ENCODE measurements around the gene SP8.

Gene SP8

DNA sequence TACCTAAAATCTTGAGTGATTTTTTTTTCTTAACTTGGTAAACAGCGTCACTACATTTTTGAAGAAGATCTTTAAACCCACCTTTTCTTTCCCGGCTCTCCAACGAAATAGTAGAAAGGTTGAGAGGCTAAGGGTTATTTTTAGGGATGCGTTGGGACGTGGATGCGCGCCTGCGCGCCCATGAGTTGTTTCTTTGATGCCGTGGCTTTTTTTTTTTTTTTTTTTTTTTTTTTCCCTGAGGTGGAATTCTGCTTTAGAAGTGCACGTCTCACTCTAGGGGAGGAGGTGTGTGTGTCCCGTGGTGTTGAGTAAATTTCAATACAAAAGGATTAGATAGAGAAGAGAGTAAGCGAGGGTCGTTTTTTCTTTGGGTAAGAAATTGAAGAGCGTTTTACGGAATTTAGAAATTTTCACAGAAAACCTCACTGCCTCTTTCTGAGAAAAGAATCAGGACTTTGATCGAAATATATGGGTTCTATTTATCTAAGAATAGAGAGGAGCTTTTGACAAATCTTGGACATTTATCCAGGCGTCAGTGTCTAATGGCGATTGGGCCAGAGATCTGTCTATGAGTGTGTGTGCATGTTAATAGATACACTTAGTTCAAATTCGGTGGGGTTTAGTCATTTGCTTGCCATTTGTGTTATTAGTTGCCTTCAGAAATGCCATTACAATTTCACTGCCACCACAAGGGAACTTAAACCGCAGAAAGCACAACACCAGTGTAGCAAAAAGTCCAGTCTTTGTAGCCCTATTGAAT lies 1.2 kb upstream of the SP8 start:
- H3K27me3 Mint-ChIP-seq = peaks cover 78% of the 10 kb centered on the region
- H3K27ac Mint-ChIP-seq = no peak overlapping the region
- DNase-seq = no peak
- no peak for ATAC-seq
- no peak overlapping the region for H3K4me3 Mint-ChIP-seq
- H3K4me1 Mint-ChIP-seq = peaks cover 20% of the 10 kb centered on the region
- peaks cover 17% of the 10 kb centered on the region for H3K9me3 Mint-ChIP-seq
- peaks cover 11% of the 10 kb centered on the region for H3K36me3 Mint-ChIP-seq (ENCODE audit: low read depth)

DNA sequence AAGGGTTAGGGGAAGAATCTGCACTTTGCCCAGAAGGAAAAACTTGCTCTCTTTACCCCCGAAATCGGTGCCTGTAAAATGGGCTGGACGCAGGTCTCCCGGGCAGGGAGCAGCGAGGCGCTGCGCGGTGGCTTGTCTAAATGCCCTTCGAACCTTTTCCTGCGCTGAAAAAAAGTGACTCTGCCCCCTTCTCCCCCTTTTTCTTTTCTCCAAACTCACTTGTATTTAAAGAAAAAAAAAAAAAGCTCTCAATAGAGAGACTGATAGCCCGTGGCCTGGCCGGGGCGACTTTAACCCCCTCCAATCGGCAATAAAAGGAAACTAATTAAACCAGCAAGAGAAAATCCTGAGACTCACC lies 286 bp downstream of the SP8 start:
- Mint-ChIP-seq H3K4me1 (peaks cover 20% of the 10 kb centered on the region), H3K27ac (peak overlapping the region; percentile 35), H3K36me3 (ENCODE audit: low read depth) (peaks cover 11% of the 10 kb centered on the region), H3K9me3 (peaks cover 7% of the 10 kb centered on the region), H3K27me3 (peaks cover 80% of the 10 kb centered on the region), H3K4me3 (peak overlapping the region; percentile 69)
- ATAC-seq (no peak), DNase-seq (no peak)

DNA sequence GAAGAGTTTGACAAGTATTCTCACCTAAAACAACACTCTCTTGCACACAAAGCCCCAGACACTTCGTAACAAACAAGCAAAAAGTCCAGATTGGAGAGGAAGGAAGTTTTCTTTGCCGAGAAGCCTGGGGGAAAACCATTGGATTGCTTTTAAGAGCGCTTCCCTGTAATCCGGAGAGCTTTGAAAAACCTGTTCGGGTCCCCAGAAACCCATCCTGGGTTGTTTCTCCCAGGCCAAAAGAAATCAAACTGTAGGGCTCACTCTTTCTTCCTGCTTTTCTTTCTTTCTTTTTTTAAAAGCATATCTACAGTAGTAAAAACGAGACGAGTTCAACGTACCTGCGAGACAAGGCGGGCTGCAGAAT lies 655 bp downstream of the SP8 start:
- Mint-ChIP-seq H3K27me3 (peaks cover 79% of the 10 kb centered on the region), H3K4me3 (peak overlapping the region; percentile 69), H3K4me1 (peaks cover 20% of the 10 kb centered on the region), H3K9me3 (peaks cover 4% of the 10 kb centered on the region), H3K27ac (peak overlapping the region; percentile 35), H3K36me3 (ENCODE audit: low read depth) (peaks cover 11% of the 10 kb centered on the region)
- no peak for DNase-seq
- no peak for ATAC-seq

DNA sequence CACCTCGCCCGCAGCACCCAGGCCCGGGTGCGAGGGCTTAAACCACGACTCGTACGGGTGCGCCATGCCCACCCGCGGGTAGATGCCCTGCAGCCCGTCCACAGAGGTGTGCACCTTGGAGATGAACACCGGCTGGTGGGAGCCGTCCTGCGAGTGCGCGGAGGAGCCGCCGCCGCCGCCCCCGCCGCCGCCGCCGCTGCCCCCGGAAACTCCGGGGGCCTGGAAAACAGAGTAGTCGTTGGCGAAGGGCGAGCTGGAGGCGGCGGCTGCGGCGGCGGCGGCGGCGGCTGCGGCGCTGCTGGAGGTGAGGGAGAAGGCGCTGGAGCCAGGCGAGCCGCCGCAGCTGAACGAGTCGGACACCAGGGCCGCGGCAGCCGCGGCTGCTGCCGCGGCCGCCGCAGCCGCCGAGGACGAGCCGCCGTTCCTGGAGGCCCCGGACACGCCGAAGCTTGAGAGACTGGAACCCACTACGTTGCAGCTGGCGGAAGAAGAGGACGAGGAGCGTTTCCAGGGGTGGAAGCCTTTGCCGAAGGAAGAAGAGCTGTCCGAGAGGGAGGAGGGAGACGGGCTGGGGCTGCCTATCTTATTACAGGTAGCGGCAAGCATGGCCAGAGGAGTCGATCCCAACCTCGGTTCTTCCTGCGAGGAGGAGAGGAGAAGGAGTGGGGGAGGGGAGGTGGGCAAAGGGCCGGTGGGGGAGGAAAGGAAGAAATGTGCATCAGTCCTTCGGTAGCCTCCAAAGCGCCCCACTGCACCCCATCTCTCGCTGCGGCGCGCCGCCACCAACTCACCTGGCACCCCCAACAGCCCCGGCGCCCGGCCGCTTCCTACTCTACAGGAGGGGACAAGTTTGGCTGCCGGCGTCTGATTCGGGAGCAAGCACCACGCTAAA lies 1.3 kb downstream of the SP8 start:
- no peak for ATAC-seq
- Mint-ChIP-seq H3K4me3 (peak overlapping the region; percentile 69), H3K4me1 (peaks cover 20% of the 10 kb centered on the region), H3K36me3 (ENCODE audit: low read depth) (peaks cover 11% of the 10 kb centered on the region), H3K9me3 (peaks cover 4% of the 10 kb centered on the region), H3K27me3 (peaks cover 79% of the 10 kb centered on the region), H3K27ac (peak overlapping the region; percentile 35)
- peak; percentile 10 for DNase-seq

DNA sequence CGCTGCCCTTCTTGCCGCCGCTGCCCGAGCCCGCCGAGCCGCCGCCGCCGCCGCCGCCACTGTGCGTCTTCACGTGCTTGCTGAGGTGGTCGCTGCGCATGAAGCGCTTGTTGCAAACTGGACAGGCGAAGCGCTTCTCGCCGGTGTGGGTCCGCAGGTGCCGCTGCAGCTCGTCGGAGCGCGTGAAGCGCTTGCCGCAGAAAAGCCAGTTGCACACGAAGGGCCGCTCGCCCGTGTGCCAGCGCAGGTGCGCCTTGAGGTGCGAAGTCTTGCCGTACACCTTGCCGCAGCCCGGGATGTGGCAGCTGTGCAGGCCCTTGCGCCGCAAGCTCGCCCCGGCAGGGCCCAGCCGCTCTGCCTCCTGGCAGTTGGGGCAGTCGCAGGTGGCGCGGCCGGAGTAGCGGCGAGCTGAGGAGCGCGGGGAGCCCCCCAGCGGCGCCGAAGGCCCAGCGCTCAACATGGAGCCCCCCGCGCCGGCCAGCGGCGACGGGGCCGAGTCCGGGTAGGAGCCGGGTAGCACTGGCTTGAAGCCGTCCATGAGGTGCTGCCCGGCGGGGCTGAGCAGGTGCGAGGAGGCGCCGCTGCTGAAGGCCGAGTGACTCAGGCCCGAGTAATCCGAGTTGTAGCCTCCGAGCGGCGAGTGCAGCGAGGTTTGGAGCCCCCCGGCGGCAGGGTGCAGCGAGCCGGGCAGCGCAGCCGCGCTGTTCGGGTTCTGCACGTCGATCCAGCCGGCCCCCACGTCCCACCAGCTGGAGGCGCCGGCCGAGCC lies 2.1 kb downstream of the SP8 start:
- Mint-ChIP-seq H3K27ac (no peak overlapping the region), H3K4me3 (no peak overlapping the region), H3K36me3 (ENCODE audit: low read depth) (peaks cover 11% of the 10 kb centered on the region), H3K27me3 (peaks cover 79% of the 10 kb centered on the region), H3K9me3 (no peaks in the 10 kb centered on the region), H3K4me1 (peaks cover 20% of the 10 kb centered on the region)
- ATAC-seq (peak; percentile 50), DNase-seq (peak; percentile 15)

DNA sequence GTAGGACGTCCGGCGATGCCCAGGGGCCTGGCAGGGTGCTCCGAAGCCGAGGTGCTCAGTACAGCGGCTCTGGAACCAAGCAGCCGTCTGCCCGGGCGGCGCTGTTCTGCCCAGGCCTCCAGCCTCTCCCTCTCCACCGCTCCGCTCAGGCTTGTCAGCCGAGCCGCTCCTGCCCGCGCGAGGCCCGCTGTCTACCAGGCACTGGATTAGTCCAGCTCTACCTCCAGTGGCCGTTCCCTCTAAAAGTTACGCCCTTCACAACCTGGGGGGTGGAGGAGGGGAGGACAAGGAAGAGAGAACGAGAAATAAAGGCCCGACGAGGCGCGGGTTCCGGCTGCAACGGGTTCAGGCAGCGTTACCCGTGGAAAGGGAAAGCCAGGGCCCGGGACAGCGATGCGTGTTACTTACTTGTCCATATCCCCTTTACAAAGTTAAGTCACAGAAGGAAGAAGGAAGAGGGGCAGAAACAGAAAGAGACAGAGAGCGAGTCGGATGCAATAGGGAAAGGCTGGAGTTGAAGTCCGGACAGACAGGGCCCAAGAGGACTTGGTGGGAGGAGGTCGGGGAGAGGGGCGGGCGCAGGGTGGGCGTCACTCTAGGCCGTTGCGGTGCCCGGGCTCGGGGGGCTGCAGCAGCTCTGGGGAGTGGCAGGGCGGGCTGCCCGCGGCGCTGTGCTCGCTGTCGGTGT lies 2.8 kb downstream of the SP8 start:
- Mint-ChIP-seq H3K4me1 (peaks cover 20% of the 10 kb centered on the region), H3K27ac (peak overlapping the region; percentile 82), H3K9me3 (no peaks in the 10 kb centered on the region), H3K36me3 (ENCODE audit: low read depth) (peaks cover 13% of the 10 kb centered on the region), H3K27me3 (peaks cover 82% of the 10 kb centered on the region), H3K4me3 (peak overlapping the region; percentile 50)
- DNase-seq = no peak
- peak; percentile 17 for ATAC-seq

DNA sequence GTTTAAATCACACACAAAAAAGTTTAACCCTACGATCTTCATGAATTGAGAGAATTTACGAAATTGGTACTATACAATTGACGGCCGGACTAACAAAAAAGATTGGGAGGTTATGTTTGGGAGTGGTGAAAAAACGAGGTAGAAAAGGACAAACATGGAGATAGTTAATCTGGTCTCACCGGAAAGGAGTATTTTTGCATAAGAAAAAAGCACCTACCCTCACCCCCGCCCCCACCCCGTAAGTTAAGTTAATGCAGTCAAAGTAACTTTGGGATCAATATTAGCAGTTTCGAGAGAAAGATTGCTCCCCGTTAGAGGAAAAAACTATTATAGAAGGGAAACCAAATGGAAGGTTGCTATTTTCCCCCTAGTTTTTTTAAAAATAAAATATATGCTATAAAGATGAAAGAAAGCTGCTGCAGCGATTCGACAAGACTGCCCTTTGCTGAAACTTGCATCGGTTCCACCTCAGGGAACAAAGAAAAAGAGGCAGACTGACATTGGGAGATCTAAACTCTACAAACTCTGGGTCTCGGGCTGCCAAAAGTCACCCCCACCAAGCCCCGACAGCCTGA lies 3.5 kb downstream of the SP8 start:
- H3K4me3 Mint-ChIP-seq = no peak overlapping the region
- no peak overlapping the region for H3K27ac Mint-ChIP-seq
- peaks cover 13% of the 10 kb centered on the region for H3K36me3 Mint-ChIP-seq (ENCODE audit: low read depth)
- no peak for ATAC-seq
- no peaks in the 10 kb centered on the region for H3K9me3 Mint-ChIP-seq
- H3K27me3 Mint-ChIP-seq = peaks cover 80% of the 10 kb centered on the region
- DNase-seq = no peak
- peaks cover 20% of the 10 kb centered on the region for H3K4me1 Mint-ChIP-seq

DNA sequence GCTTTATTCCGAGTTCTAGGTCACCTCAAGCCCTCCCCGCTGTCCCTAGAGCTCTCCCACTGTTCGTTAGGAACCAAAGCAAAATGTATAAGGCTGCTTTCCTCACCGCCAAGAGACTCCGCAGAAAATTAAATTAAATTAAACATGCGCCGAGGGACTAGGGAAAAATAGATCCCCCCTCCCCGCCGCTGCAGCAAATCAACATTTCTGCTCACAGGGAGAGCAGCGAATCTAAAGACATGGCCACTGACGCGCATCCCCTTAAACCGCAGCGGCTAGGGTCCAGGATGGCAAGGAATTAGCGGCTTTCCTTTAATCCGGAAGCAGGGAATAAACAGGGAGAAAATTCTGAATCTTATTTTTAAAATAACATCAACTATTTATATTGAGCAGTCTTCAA lies 7.6 kb downstream of the SP8 start:
- peaks cover 12% of the 10 kb centered on the region for H3K4me1 Mint-ChIP-seq
- H3K36me3 Mint-ChIP-seq (ENCODE audit: low read depth) = peaks cover 15% of the 10 kb centered on the region
- H3K27ac Mint-ChIP-seq = no peak overlapping the region
- H3K9me3 Mint-ChIP-seq = peaks cover 4% of the 10 kb centered on the region
- DNase-seq = no peak
- peaks cover 86% of the 10 kb centered on the region for H3K27me3 Mint-ChIP-seq
- H3K4me3 Mint-ChIP-seq = no peak overlapping the region
- ATAC-seq = no peak

DNA sequence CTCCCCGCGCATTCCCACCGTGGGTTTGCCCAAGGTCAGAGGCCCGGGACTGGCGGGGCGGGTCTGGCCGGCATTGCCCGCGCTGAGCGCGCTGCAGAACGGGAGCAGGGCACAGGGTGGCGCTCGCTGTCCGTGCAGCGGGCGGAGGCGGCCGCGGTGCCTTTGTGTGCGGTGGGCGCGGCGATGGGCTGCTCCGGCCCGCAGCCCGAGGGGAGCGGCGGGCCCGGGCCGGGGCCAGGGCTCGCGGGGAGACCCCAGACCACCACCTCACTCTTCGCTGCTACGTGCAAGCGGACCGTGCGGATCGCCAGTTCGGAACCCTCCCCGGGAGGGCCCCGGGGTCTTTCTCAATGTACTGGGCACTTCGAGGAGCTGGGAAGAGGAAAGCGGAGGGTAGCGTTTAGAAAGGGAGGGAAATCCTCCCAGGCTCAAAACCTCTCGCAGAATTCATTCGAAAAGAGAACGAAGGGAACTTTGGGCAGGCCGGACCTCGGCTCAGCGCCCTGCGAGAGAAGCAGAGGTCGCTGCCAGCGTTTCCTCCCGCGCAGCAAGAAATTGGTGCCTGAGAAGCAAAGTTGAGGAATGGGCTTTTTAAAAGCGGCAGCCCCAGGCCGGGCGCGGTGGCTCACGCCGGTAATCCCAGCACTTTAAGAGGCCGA lies 8.5 kb downstream of the SP8 start:
- no peak overlapping the region for H3K27ac Mint-ChIP-seq
- ATAC-seq (peak; percentile 24), DNase-seq (peak; percentile 32)
- H3K36me3 Mint-ChIP-seq (ENCODE audit: low read depth) = peaks cover 11% of the 10 kb centered on the region
- peaks cover 8% of the 10 kb centered on the region for H3K4me1 Mint-ChIP-seq
- no peak overlapping the region for H3K4me3 Mint-ChIP-seq
- H3K27me3 Mint-ChIP-seq = peaks cover 80% of the 10 kb centered on the region
- H3K9me3 Mint-ChIP-seq = peaks cover 4% of the 10 kb centered on the region

DNA sequence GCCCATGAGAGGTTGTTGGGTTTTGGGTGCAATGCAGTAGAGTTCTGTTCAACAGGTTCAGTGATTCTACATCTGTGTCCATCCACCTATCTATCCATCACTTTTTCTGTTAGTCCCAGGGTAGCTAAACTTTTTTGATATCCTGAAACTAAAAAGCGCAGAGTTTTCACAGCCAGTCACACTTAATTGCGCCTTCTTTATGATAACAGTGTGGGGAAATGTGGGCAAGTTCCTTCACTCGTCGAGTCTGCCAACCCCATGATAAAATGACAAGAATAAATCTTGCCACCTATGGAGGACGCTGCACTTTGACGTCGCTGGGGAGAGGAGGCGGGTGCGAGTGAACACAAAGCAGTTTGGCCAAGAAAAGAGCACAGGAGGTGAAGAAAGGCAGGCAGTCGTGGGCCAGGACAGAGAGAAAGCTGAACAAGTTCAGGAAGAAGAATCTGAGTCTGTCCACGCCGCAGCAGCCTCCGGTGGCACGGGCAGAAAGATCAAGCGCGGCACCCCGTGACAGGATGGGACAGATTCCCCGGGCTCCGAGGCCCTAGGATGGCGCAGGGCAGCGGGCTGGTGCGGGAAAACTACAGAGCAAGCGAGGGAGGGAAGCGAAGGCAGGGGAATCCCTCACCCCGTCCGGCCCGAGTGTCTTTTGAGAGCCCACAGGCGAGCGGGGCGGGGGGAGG lies 9.2 kb downstream of the SP8 start:
- Mint-ChIP-seq H3K9me3 (peaks cover 4% of the 10 kb centered on the region), H3K27me3 (peaks cover 76% of the 10 kb centered on the region), H3K4me3 (peak overlapping the region; percentile 37), H3K36me3 (ENCODE audit: low read depth) (peaks cover 11% of the 10 kb centered on the region), H3K4me1 (peaks cover 8% of the 10 kb centered on the region), H3K27ac (no peak overlapping the region)
- ATAC-seq = no peak
- peak; percentile 5 for DNase-seq

DNA sequence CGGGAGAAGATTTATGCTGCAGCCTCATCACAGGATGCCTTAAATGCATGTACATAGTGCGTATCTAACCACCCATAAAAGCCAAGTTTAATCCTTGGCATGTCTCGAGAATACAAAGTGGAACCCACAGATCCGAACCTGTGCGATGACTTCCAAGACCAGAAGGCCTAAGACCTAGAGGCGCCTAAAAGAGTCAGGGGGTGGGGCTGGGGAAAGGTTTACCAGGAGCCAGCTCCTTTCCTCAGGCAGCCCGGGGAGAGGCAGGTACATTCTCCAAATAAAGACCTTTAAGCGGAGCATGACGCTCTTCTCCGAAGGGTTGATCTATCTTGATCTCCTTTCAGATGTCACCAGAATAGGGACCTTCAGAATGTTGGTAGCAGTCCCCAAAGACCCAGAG lies 9.7 kb downstream of the SP8 start:
- peaks cover 4% of the 10 kb centered on the region for H3K9me3 Mint-ChIP-seq
- ATAC-seq = no peak
- H3K36me3 Mint-ChIP-seq (ENCODE audit: low read depth) = peaks cover 11% of the 10 kb centered on the region
- DNase-seq = no peak
- peaks cover 8% of the 10 kb centered on the region for H3K4me1 Mint-ChIP-seq
- no peak overlapping the region for H3K27ac Mint-ChIP-seq
- no peak overlapping the region for H3K4me3 Mint-ChIP-seq
- peaks cover 75% of the 10 kb centered on the region for H3K27me3 Mint-ChIP-seq

DNA sequence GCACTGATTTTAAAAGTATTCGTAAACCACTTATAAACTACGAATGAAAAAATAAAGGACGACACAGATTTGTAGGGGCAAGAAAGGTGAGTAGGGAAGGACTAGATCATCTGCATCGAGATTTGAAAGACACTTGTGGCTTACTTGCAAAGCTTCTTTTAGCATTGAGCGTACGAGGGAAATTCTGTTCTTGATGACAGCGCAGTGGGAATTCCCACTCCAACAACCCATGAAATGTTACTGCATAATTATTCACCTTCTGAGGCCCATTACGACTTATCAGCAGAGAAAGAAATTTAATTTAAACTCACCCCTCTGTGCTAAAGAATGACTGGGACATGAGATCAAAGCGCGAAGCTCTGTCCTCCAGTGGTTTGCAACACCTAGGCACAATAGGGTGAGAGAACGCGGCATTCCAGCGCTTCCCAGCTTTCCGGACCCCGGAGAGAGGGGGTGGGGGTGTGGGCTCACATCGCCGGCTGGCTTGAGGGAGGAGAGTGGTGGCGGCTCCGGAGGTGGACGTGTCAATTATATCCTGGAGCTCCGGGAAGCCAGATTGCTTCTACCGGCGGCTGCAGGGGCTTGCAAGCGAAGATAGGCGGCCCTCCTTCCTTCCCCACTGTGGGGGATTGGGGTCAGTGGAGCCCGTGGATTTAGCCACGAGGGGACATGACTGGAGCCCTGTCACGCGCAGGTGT lies 10.3 kb downstream of the SP8 start:
- H3K36me3 Mint-ChIP-seq (ENCODE audit: low read depth) = peaks cover 11% of the 10 kb centered on the region
- DNase-seq = no peak
- H3K9me3 Mint-ChIP-seq = peaks cover 4% of the 10 kb centered on the region
- H3K27ac Mint-ChIP-seq = no peak overlapping the region
- H3K27me3 Mint-ChIP-seq = peaks cover 73% of the 10 kb centered on the region
- ATAC-seq = no peak
- no peak overlapping the region for H3K4me3 Mint-ChIP-seq
- peaks cover 8% of the 10 kb centered on the region for H3K4me1 Mint-ChIP-seq

DNA sequence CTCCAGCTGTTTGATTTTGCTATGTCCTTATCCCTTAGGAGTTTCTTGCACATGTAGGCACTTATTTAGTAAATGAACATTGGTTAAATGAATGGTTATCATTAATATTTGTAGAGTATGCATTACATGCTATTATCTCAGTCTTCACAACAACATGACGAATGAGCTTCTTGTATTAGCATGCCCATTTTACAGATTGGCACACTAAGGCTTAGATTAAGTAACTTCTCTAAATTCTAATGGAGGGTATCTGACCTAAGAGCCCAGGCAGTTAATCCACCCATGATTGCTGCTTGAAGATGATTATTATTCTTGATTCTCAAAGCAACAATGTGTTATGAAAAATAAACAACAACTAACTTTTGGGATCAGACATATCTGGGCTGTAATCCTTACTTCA lies 32.7 kb downstream of the SP8 start:
- Mint-ChIP-seq H3K27me3 (no peaks in the 10 kb centered on the region), H3K4me3 (no peak overlapping the region), H3K27ac (no peak overlapping the region), H3K36me3 (ENCODE audit: low read depth) (no peaks in the 10 kb centered on the region), H3K9me3 (no peaks in the 10 kb centered on the region), H3K4me1 (no peaks in the 10 kb centered on the region)
- ATAC-seq (no peak), DNase-seq (no peak)

Measured in activated naive CD8-positive, alpha-beta T cell treated with anti-CD3 and anti-CD28 coated beads, Interleukin-2, amount 50 U/mL, for 24 hours (primary cell).